HG03432 (cell line): ENCODE measurements around the gene TAF8.

Source experiments
- ATAC-seq: cut with Tn5 transposase; IDR thresholded peaks from one replicate; pipeline ENCODE4 v1.9.1; 2021; ENCODE audit warnings: mild to moderate bottlenecking, moderate library complexity; ENCODE audit not compliant: unreplicated experiment

TAF8 gene

DNA sequence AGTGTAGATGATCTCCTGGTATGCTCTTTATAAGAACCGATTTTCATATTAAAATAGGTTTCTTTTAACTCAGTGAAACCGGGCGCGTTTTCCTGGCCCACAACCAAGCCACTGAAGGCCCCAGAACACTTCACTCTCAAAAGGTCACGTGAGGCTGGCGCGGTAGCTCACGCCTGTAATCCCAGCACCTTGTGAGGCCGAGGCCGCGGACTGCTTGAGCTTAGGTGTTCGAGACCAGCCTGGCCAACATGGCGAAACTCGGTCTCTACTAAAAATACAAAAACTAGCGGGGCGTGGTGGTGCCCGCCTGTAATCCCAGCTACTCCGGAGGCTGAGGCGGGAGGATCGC is 402 bp upstream of the TAF8 start:
- ATAC-seq, result no peak

DNA sequence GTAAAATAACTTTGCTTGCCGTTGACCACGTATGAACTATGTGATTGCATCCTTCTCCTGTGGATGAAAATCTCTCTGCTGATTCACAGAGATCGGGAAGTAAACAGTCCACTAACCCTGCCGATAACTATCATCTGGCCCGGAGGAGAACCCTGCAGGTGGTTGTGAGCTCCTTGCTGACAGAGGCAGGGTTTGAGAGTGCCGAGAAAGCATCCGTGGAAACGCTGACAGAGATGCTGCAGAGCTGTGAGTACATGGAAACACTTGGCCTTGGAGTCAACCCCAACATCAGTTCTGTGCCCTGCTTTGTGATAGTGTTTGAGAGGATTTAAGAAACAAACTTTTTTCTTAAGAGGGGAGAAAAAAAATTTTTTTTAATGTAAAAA is 937 bp downstream of the TAF8 start:
- ATAC-seq, result no peak

DNA sequence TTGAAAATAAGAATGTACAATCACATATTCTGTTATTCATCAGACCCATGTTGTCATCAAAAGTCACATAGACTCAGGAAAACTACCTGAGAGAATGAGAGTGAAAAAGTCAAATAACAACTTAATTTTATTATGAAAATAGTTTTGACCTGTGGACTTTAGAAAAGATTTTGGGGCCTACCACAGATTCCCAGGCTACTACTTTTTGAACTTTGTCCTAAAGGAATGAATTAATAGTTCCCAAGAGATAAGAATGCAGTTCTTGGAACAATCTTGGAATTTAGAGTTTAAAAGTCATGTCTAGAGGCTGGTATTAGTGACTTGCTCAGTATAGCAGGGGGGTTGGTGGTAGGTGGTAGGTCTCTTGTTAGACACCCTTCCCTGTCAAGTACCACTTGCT is 3.3 kb downstream of the TAF8 start:
- no peak for ATAC-seq

DNA sequence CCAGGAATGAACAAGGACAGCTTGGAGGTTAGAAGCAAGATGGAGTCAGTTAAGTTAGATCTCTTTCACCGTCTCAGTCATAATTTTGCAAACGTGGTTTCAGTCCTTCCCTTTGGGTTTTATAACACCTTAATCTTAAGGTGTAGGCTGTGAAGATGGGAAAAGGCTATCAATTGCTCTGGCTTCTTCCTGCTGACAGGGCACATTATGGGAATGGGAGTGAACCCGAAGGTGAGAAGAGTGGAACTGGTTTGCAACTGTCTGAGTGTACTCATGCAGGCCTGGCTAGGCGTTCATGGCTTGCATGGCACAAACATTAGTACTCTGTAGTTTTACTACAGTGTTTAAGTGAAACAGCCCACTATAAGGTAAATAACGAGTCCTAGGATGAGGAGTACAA is 9.4 kb downstream of the TAF8 start:
- ATAC-seq, result no peak

DNA sequence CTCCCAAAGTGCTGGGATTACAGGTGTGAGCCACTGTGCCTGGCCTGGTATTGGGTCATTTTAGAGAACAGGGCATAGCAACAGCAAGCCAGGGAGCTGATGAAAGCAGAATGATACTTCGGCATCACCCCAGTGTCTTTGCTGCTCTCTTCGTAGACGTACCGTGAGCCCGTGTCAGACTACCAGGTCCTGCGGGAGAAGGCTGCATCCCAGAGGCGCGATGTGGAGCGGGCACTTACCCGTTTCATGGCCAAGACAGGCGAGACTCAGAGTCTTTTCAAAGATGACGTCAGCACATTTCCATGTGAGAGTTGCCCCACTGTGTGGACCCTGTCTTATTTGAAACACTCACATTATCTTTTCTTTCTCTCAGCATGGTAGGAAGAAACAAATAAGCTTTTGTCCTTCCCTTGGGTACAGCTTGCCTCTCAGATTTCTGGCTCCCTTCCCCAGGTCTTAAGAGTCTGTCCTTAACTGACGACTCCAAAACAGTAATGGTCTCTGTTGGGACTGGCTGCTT is 15.9 kb downstream of the TAF8 start:
- no peak for ATAC-seq

DNA sequence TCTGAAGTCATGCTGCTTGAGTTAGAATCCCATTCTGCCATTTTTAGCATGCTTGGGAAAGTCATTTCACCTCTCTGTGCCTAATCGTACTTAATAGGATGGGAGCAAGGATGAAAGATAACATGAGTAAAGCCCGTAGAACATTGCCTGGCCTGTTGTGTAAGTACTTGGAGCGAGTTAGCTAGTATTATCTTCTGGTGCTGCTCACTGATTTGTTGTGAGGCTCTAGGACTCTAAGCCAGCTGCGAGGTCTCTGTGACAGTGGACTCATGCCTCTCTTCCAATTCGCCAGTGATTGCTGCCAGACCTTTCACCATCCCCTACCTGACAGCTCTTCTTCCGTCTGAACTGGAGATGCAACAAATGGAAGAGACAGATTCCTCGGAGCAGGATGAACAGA is 17.8 kb downstream of the TAF8 start:
- no peak for ATAC-seq

DNA sequence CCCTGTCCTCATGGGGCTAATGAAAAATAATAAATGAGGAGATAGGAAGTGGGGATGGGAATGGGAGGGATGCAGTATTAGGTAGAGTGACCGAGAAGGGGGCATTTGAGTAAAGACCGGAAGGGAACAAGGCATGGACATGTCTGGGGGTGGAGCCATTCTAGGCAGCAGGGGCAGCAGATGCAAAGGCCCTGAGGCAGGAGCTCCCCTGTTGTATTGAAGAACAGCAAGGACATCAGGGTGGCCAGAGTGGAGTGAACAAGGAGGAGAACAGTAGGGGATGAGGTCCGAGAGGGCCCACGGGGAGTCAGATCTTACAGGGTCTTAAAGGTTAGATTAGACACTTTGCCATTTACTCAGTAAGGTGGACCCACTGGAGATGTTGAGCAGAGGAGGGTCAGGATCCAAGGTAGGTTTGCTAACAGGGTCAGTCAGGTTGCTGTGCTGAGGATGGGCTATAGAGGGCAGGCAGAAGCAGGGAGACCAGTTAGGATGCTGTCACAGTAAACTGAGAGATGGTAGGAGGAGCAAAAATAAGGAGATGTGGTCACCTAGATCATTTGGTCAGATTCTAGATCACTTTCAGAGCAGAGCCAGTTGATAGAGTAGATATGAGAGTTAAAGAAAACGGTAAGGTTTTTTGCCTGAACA is 18.7 kb downstream of the TAF8 start:
- no peak for ATAC-seq

DNA sequence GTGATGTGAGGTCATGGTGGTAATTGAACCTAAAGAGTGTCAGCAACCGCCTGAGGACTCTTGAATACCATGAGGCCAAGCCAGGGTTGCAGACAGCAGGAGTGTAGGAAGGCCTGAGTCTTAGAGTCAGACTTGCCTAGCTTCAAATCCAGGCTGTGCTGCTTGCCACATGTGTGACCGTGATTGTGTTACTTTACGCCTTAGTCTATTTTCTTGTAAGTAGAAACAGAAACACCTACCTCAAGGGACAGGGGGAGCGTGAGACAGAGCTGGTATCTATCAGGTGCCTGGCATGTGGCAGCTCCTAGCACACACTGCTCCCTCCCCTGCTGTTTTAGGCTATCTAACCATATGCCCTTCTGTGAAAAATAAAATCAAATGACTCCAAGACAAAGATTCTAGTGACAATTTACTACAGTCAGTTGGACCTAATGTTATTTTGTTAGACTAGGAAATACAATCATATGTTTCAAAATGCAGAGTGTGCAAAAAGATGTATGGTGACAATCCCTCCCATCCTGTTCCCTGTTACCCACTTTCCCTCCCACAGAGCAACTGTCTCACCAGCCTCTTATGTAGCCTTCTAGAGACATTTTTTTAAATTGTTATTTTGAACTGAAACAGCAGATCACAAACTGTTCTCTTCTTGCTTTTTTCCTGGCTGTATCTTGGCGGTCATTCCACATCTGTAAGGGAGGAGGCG is 21.7 kb downstream of the TAF8 start:
- ATAC-seq, result no peak

DNA sequence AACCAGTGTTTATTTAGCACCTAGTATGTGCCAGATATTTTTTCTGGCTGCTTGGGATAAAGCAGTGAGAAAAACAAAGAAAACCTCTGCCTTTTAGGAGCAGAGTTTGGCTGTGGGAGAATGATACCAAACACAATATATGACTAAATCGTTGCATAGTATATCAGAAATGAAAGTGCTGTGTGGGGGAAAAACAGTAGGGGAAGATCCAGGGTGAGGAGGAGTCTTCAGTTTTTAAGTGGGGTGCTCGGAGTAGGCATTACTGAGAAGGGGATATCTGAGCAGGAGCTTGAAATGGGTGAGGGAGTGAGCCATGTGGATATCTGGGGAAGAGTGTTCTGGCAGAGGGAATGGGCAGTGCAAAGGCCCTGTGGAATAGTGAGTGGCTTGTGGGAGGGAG is 23.0 kb downstream of the TAF8 start:
- ATAC-seq, result no peak

DNA sequence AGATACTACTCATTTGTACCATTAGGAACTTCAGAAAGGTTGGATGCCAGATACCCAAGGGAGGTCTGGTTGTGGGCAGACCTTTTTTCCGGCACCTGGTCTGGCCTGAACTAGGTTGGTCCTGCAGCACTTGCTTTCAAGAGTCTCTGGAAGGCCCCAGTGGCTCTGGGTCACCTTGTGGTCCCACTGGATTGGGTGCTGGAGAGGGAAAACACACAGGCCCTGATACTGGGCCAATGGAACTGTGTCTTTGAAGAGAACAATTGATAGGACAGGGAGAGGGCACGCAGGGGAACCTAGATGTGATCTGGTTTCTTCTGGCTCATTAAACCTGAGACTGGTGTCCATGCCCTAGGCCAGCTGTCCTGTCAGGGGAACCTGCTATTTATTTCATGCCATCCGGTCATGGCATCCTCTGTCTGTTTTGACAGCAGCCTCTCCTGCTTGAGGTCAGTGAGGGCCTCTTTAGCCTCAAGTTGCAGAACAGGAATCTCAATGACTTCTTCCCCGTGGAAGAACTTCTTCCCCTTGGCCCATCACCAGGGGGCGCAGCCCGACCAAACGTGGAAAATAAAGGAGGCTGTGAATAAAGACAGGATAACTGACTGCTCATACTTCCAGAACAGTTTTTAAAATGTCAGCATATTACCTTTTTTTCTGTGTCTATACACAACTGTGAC is 25.0 kb downstream of the TAF8 start:
- no peak for ATAC-seq

DNA sequence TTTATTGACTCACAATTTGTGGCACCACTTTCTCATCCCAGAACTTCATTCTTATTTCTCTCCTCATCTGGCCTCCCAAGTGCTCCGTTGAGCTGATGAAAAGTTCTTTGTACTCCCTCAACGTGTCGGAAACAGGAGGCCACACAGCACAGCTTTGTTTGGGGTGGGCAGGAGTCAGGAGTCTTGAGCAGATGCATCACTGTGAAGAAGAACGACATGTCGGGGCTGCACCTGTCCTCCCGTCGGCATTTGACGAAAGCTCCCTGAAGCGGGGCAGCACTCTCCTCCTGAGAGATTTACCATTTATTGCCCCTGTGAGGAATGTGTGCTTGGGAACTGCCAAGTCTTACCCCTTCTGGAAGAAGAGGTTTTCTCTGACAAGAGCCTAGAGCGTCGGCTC is 28.1 kb downstream of the TAF8 start:
- no peak for ATAC-seq

DNA sequence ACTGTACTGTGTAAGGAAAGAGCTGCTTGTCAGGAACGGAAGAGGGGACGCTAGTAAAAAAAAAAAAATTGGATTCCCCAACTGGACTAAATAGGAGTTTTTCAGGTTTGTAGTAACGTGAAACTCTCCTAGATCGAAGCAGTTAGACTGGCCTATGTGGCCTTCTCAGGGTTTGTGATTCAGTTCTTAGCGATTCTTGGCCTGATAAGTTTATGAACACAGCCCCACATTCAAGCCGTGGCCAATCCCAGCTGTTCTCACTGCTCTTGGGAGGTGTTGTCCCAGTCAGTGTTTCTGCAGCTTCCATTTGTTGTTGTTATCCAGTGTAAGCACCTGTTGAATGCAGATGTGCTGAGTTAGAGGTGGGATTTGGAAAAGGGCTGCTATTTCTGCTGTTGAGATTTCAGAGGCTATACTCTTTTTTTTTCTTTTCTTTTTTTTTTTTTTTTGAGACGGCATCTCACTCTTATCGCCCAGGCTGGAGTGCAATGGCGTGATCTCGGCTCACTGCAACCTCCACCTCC is 29.7 kb downstream of the TAF8 start:
- no peak for ATAC-seq

DNA sequence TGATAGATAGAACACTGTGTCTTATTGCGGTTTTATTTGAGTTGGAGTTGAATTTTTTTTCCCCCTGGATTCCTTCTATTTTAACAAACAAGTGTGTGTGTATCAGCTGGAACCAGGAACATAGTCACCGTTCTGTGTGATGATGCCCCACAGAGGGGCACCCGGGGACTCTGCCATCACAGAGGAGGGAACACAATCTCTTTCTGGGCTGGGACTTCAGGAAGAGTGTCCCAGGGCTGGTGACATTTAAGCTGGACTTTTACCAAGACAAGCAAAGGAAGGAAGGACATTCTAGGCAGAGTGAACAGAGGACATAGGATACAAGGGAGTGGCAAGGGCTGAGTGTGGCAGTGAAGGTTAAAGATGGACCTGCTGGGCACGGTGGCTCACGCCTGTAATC is 33.2 kb downstream of the TAF8 start:
- no peak for ATAC-seq

DNA sequence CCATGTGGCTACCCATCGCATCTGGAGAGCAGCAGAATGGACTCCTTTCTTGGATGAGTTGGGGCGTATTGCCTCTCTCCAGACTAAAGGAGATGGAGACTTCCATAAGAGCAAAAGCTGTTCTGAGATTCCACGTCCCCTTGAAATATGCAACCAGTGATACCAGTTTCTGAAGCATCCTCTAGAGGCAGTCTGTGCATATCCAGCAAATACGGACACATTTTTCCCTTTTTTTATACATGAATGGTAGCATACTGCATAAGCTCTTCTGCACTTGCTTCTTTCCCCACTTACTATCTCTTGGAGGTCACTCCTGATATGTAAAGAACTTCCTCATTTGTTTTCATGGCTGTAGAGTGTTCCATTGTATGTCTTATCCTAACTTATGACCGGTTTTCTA is 34.6 kb downstream of the TAF8 start:
- ATAC-seq, result no peak

DNA sequence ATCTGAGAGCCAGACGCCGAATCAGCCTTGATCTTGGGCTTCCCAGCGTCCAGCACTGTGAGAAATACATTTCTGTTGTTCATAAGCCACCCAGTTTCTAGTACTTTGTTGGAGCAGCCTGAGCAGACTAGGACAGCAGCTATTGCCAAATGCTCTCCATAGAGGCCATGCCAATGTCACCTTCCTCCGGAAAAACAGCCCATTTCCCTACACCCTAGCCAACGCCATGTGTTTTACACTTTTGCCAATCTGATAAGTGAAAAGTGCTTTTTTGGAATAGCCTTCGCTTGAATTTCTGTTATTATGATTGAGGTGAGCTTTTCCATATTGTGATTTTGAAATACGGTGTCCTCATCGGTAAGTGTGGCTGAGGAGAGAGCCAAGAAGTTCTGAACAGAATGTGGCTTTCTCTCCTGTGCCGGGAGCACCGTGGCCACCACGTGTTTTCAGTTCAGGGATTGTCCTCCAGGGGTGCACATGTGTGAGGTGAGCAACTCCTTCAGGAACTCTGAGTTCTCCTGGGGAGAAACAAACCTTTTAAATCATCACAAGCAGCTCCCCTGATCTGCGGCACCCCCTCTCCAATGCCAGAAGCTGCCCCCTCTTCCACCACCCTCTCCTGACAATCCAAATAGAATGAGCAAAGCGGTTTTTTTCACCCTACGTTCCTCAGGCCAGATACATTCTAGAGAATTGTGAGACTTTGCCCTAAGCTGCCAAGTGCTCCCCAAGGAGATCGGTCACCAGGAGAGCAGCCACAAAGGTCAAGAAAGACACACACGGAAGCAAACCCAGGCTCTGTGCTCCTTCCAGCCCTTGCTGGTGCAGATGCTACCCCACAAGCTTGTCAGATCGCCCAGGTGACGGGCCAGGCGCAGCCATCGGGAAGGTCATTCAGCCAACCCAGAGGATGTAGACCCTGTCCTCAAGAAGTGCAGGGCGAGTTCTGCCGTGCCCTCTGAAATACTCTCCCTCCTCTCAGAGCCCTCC is 36.0 kb downstream of the TAF8 start:
- no peak for ATAC-seq

DNA sequence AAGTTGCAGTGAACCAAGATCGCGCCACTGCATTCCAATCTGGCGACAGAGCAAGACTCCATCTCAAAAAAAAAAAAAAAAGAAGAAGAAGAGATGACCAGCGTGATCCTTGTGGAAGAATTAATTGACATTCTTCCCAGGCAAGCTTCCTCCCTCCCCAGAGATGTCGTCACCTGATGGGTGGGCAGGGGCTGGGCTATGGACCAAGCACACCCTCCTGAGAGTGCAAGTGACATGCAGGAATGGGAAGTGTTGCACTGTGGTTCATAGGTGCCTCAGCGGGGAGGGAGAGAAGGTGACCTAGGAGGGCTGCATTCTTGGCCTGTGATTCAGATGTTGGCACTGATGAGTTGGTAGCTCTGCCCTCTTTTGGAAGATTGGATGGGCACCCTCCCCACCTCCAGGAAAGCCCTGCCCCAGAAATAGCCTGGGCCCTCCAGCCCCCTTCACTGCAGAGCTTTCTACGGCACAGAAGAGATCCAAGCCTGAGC is 37.8 kb downstream of the TAF8 start:
- ATAC-seq, result no peak

DNA sequence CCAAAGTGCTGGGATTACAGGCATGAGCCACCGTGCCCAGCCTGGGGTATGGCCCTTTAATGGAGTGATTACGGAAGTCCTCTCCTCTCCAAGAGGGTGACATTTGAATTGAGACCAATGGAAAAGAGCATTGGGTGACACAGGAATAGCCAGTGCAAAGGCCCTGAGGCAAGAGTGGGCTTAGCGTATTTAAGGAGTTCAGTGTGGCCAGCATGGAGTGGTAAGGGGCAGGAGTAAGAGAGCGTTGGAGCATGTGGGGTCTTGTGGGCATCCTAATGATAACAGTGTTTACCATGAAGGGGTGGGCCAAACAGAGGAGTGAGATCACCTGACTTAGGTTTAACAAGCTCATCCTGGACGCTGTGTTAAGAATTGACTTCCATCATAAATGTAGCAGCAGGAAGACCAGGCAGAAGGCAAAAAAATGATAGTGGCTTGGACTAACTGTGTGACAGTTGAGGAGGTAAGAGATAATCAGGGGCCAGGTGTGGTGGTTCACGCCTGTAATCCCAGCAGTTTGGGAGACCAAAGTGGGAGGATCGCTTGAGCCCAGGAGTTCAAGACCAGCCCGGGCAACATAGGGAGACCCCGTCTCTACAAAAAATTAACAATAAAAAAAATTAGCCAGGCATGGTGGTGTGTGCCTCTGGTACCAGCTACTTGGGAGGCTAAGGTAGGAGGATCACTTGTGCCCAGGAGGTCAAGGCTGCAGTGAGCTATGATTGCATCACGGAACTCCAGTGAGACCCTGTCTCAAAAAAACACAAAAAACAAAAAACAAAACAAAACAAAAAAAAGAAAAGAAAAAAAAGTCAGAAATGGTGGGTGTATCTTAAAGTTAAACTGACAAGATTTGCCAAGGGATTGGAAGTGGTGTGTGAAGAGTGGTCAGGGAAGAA is 40.7 kb downstream of the TAF8 start:
- no peak for ATAC-seq

DNA sequence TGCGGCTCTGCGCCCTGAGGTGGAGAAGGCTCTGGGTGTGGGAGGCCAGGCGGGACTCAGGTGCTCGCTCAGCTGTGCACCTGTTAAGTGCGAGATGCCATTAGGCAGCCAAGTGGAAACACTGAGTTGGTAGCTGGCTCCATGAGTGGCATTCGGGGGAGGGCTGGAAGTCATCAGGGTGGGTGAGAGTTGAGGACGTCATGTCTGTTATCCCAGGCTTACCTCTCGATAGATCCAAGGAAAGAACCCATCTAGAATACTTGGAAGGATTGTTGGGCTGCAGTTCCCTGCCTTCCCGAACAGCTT is 41.3 kb downstream of the TAF8 start:
- ATAC-seq, result no peak

DNA sequence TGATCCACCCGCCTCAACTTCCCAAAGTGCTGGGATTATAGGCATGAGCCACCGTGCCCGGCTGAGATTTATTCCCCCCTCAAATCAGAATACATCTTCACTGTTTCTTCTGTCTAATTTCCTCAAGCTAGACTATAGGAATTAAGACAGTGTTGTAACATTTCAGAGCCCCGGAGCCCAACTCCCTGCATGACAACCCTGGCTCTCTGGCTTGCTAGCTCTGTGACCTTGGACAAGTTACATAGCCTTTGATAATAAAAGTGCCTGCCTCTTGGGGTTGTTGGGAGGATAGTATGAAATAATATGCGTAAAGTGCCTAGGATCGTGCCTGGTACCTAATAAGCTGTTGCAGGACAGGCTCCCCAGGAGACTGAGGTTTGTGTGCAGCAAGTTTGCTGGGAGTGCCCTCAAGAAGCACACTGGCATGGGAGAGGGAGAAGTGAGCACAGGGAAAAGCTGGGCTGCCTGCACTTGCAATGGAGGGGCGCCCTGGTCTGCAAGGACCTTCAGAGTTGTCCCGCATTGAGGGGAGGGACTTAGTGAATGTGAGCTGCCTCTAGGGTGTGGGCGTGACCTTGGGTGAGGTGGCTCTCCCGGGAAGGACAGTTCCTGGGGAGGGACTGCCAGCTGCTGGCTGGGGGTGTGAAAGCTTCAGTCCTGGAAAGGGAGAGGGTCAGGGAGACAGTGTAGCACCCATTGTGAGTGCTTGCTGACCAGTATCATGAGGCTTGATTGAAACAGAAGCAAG is 43.4 kb downstream of the TAF8 start:
- ATAC-seq, result no peak
